GM20000 (cell line): ENCODE measurements around the gene CYP2U1.
"Not testable (repeated sequence)": the region's sequence is repeated elsewhere in the genome, so short reads cannot be mapped to it uniquely, and the experiment has no call there.

ENCODE experiments used
- DNase-seq: peaks from one replicate; pipeline ENCODE4 v3.0.0; 2012; ENCODE audit warnings: low spot score
- CTCF ChIP-seq: IDR thresholded peaks from 2 replicates; pipeline ENCODE4 v1.5.1; 2012; ENCODE audit warnings: mild to moderate bottlenecking, control low read depth; ENCODE audit errors: extremely low read depth, missing control alignments

CYP2U1 gene

GRCh38 chr4:107922486-107923473 is 8.6 kb upstream of the CYP2U1 start:
- no peak for DNase-seq
- no peak for TF ChIP-seq CTCF

GRCh38 chr4:107925713-107926112 is 5.6 kb upstream of the CYP2U1 start:
- not testable (repeated sequence) for DNase-seq

- DNase-seq: not testable (repeated sequence)
Measured at GRCh38 chr4:107926875-107927274, 4.5 kb upstream of the CYP2U1 start.

- no peak for TF ChIP-seq CTCF
- DNase-seq: no peak
Measured at GRCh38 chr4:107931775-107932321, 499 bp downstream of the CYP2U1 start.

GRCh38 chr4:107935246-107935645 is 3.9 kb downstream of the CYP2U1 start:
- no peak for TF ChIP-seq CTCF
- no peak for DNase-seq

- no peak for TF ChIP-seq CTCF
Measured at GRCh38 chr4:107937040-107937439, 5.7 kb downstream of the CYP2U1 start.

GRCh38 chr4:107939307-107939706 is 8.0 kb downstream of the CYP2U1 start:
- no peak for TF ChIP-seq CTCF
- no peak for DNase-seq

More at GRCh38 chr4:107937040-107937439, 5.7 kb downstream of the CYP2U1 start:
- peak; percentile 30 for DNase-seq

- DNase-seq: no peak
- TF ChIP-seq CTCF: no peak
Measured at GRCh38 chr4:107945809-107946208, 14.5 kb downstream of the CYP2U1 start.
